Measurements from ENCODE around the gene TRAPPC5. TPM values are rescaled to one million over a fixed set of nuclear protein-coding genes. Genes with fewer than 3 reads are reported as not detected.

The TRAPPC5 gene
- total RNA-seq, 1 experiment from 2014 or later: 105 TPM

- H3K36me3 ChIP-seq (ENCODE audit: insufficient read depth, low read length, poor library complexity, severe bottlenecking): peaks cover 9% of the 10 kb centered on the region
- no peaks in the 10 kb centered on the region for H3K27me3 ChIP-seq (replicated peaks; ENCODE audit: insufficient read depth, low read depth, low read length, poor library complexity)
- no peak for DNase-seq (ENCODE audit: low spot score)
- intact Hi-C loops (cut with micrococcal nuclease; ENCODE audit: unreplicated experiment): loop anchor here (5.0 kb wide), 1 partner anchor 315 kb away; no protein-coding TSS in a partner anchor
- peak overlapping the region; percentile 97 for H3K4me3 ChIP-seq (ENCODE audit: low read depth, low read length, poor library complexity, severe bottlenecking)
- ChIA-PET POLR2A (ENCODE audit: low non-redundant PET) (no interaction called here), CTCF (no interaction called here)
- TF ChIP-seq CTCF (conservative IDR thresholded peaks at IDR 0.05; ENCODE audit: low read depth, low read length) (no peak), EZH2 (IDR thresholded peaks at IDR 0.05; ENCODE audit: borderline replicate concordance, low read depth, low read length, poor library complexity, severe bottlenecking) (no peak)
- TSS peak; percentile 67 for BruUV-seq (replicated peaks)
- peaks cover 8% of the 10 kb centered on the region for H3K4me1 ChIP-seq (ENCODE audit: insufficient read depth, low read length, poor library complexity, severe bottlenecking)
- no peaks in the 10 kb centered on the region for H3K9me3 ChIP-seq (ENCODE audit: low read depth, low read length, poor library complexity, severe bottlenecking)
- peak overlapping the region; percentile 13 for H3K27ac ChIP-seq (ENCODE audit: low read depth, low read length, poor library complexity, severe bottlenecking)
Measured at GRCh38 chr19:7682175-7682855, 1.7 kb downstream of the TRAPPC5 start.

GRCh38 chr19:7685546-7686445, 5.2 kb downstream of the TRAPPC5 start:
- no peaks in the 10 kb centered on the region for H3K4me1 ChIP-seq (ENCODE audit: insufficient read depth, low read length, poor library complexity, severe bottlenecking)
- ChIA-PET POLR2A (ENCODE audit: low non-redundant PET) (no interaction called here), CTCF (interaction anchor here (0.6 kb wide), 1 partner anchor 184 kb away, joined by 9 read pairs; no protein-coding TSS in a partner anchor)
- intact Hi-C loops (cut with micrococcal nuclease; ENCODE audit: unreplicated experiment): no loop called here
- peaks cover 9% of the 10 kb centered on the region for H3K36me3 ChIP-seq (ENCODE audit: insufficient read depth, low read length, poor library complexity, severe bottlenecking)
- no peaks in the 10 kb centered on the region for H3K9me3 ChIP-seq (ENCODE audit: low read depth, low read length, poor library complexity, severe bottlenecking)
- no peak for DNase-seq (ENCODE audit: low spot score)
- H3K27me3 ChIP-seq (replicated peaks; ENCODE audit: insufficient read depth, low read depth, low read length, poor library complexity): peaks cover 16% of the 10 kb centered on the region
- BruUV-seq (replicated peaks): no TSS peak
- H3K4me3 ChIP-seq (ENCODE audit: low read depth, low read length, poor library complexity, severe bottlenecking): no peak overlapping the region
- TF ChIP-seq EZH2 (IDR thresholded peaks at IDR 0.05; ENCODE audit: borderline replicate concordance, low read depth, low read length, poor library complexity, severe bottlenecking) (no peak), CTCF (conservative IDR thresholded peaks at IDR 0.05; ENCODE audit: low read depth, low read length) (no peak)
- no peak overlapping the region for H3K27ac ChIP-seq (ENCODE audit: low read depth, low read length, poor library complexity, severe bottlenecking)

- POLR2A ChIA-PET (ENCODE audit: low non-redundant PET): no interaction called here
- intact Hi-C loops (cut with micrococcal nuclease; ENCODE audit: unreplicated experiment): no loop called here
- no TSS peak for BruUV-seq (replicated peaks)
- Histone ChIP-seq H3K4me3 (ENCODE audit: low read depth, low read length, poor library complexity, severe bottlenecking) (no peak overlapping the region), H3K27me3 (replicated peaks; ENCODE audit: insufficient read depth, low read depth, low read length, poor library complexity) (peaks cover 16% of the 10 kb centered on the region), H3K27ac (ENCODE audit: low read depth, low read length, poor library complexity, severe bottlenecking) (no peak overlapping the region), H3K4me1 (ENCODE audit: insufficient read depth, low read length, poor library complexity, severe bottlenecking) (no peaks in the 10 kb centered on the region), H3K36me3 (ENCODE audit: insufficient read depth, low read length, poor library complexity, severe bottlenecking) (peaks cover 7% of the 10 kb centered on the region), H3K9me3 (ENCODE audit: low read depth, low read length, poor library complexity, severe bottlenecking) (no peaks in the 10 kb centered on the region)
- CTCF ChIA-PET: no interaction called here
- TF ChIP-seq EZH2 (IDR thresholded peaks at IDR 0.05; ENCODE audit: borderline replicate concordance, low read depth, low read length, poor library complexity, severe bottlenecking) (no peak), CTCF (conservative IDR thresholded peaks at IDR 0.05; ENCODE audit: low read depth, low read length) (no peak)
- DNase-seq (ENCODE audit: low spot score): no peak
Measured at GRCh38 chr19:7687177-7687576, 6.5 kb downstream of the TRAPPC5 start.

Data from A673 (cell line).